HepG2 (cell line): Measurements from ENCODE around the gene MRPS14. TPM values are rescaled to one million over a fixed set of nuclear protein-coding genes. Genes with fewer than 3 reads are reported as not detected.

Experiments
- AGO2 ChIP-seq: fragments of 200-400 bp; formaldehyde crosslinking; optimal IDR thresholded peaks from 2 replicates; pipeline ENCODE3; 2017; ENCODE audit warnings: mild to moderate bottlenecking, low read depth, low read length, moderate library complexity
- ARID2 ChIP-seq: sonication (generic); formaldehyde crosslinking; IDR thresholded peaks from 2 replicates; pipeline ENCODE4 v1.8.1; 2022; ENCODE audit warnings: mild to moderate bottlenecking, missing genetic modification reagents, borderline replicate concordance
- CCAR2 ChIP-seq: fragments of 200-400 bp; formaldehyde crosslinking; optimal IDR thresholded peaks from 2 replicates; pipeline ENCODE3; 2018; ENCODE audit warnings: low read depth, mild to moderate bottlenecking, low read length, moderate library complexity
- CEBPG ChIP-seq: IDR thresholded peaks from 2 replicates; pipeline ENCODE4 v1.6.1; 2016
- DNMT3B ChIP-seq: conservative IDR thresholded peaks from 2 replicates; pipeline ENCODE4 v1.6.1; 2016; ENCODE audit warnings: missing biosample characterization, control low read depth
- HDAC1 ChIP-seq: sonication (generic); formaldehyde crosslinking; IDR thresholded peaks from 2 replicates; pipeline ENCODE4 v1.5.1; 2020; ENCODE audit warnings: mild to moderate bottlenecking, missing genetic modification reagents
- IKZF5 ChIP-seq: IDR thresholded peaks from 2 replicates; pipeline ENCODE4 v1.6.1; 2018; ENCODE audit warnings: missing genetic modification reagents, mild to moderate bottlenecking, missing compliant biosample characterization
- KAT2B ChIP-seq: fragments of 150-350 bp; IDR thresholded peaks from 2 replicates; pipeline ENCODE4 v1.6.1; 2014; ENCODE audit warnings: low read depth, low read length, borderline replicate concordance
- KDM2A ChIP-seq: sonication (generic); formaldehyde crosslinking; IDR thresholded peaks from 2 replicates; pipeline ENCODE4 v1.4.0; 2020; ENCODE audit warnings: low read depth, missing genetic modification reagents, borderline replicate concordance
- KLF11 ChIP-seq: IDR thresholded peaks from 2 replicates; pipeline ENCODE4 v1.6.1; 2016; ENCODE audit warnings: missing compliant biosample characterization
- MTA3 ChIP-seq: sonication (generic); formaldehyde crosslinking; IDR thresholded peaks from 2 replicates; pipeline ENCODE4 v1.4.0; 2020; ENCODE audit warnings: missing genetic modification reagents
- NFE2 ChIP-seq: sonication (generic); formaldehyde crosslinking; IDR thresholded peaks from 2 replicates; pipeline ENCODE4 v1.4.0; 2020; ENCODE audit warnings: missing genetic modification reagents
- NFKB2 ChIP-seq: sonication (generic); formaldehyde crosslinking; IDR thresholded peaks from 2 replicates; pipeline ENCODE4 v1.4.0; 2020; ENCODE audit warnings: missing genetic modification reagents, borderline replicate concordance
- PAX8 ChIP-seq: sonication (generic); formaldehyde crosslinking; IDR thresholded peaks from 2 replicates; pipeline ENCODE4 v1.8.0; 2022; ENCODE audit warnings: mild to moderate bottlenecking, missing genetic modification reagents, borderline replicate concordance
- PITX1 ChIP-seq: sonication (generic); formaldehyde crosslinking; IDR thresholded peaks from 2 replicates; pipeline ENCODE4 v1.5.1; 2020; ENCODE audit warnings: mild to moderate bottlenecking, missing genetic modification reagents
- RBAK ChIP-seq: sonication (generic); formaldehyde crosslinking; IDR thresholded peaks from 2 replicates; pipeline ENCODE4 v1.5.1; 2020; ENCODE audit warnings: mild to moderate bottlenecking, missing genetic modification reagents
- RBM39 ChIP-seq: fragments of 200-400 bp; formaldehyde crosslinking; IDR thresholded peaks from one replicate; pipeline ENCODE4 v1.6.1; 2018; ENCODE audit warnings: antibody characterized with exemption, mild to moderate bottlenecking, low read depth, low read length; ENCODE audit not compliant: poor library complexity, severe bottlenecking
- SNAI1 ChIP-seq: sonication (generic); formaldehyde crosslinking; IDR thresholded peaks from 2 replicates; pipeline ENCODE4 v1.5.0; 2020; ENCODE audit warnings: mild to moderate bottlenecking, missing genetic modification reagents, borderline replicate concordance
- SP4 ChIP-seq: sonication (generic); formaldehyde crosslinking; IDR thresholded peaks from 2 replicates; pipeline ENCODE4 v1.8.1; 2023; ENCODE audit warnings: mild to moderate bottlenecking, missing genetic modification reagents
- STAT5B ChIP-seq: sonication (generic); formaldehyde crosslinking; IDR thresholded peaks from 2 replicates; pipeline ENCODE4 v1.4.0; 2020; ENCODE audit warnings: missing genetic modification reagents
- ZFP91 ChIP-seq: sonication (generic); formaldehyde crosslinking; IDR thresholded peaks from 2 replicates; pipeline ENCODE4 v1.9.0; 2022; ENCODE audit warnings: missing genetic modification reagents, mild to moderate bottlenecking, borderline replicate concordance
- ZMYM2 ChIP-seq: sonication (generic); formaldehyde crosslinking; IDR thresholded peaks from 2 replicates; pipeline ENCODE4 v1.8.0; 2022; ENCODE audit warnings: mild to moderate bottlenecking, missing genetic modification reagents
- ZNF207 ChIP-seq: fragments of 450-650 bp; IDR thresholded peaks from 2 replicates; pipeline ENCODE4 v1.6.1; 2016; ENCODE audit warnings: antibody characterized with exemption, borderline replicate concordance
- ZNF557 ChIP-seq: sonication (generic); formaldehyde crosslinking; IDR thresholded peaks from 2 replicates; pipeline ENCODE4 v1.4.0; 2020; ENCODE audit warnings: missing genetic modification reagents
- ZNF574 ChIP-seq: sonication (generic); formaldehyde crosslinking; IDR thresholded peaks from 2 replicates; pipeline ENCODE4 v1.4.0; 2020; ENCODE audit warnings: missing genetic modification reagents
- ZNF780A ChIP-seq: sonication (generic); formaldehyde crosslinking; IDR thresholded peaks from 2 replicates; pipeline ENCODE4 v1.8.0; 2022; ENCODE audit warnings: mild to moderate bottlenecking, missing genetic modification reagents, moderate library complexity
- ZNF790 ChIP-seq: sonication (generic); formaldehyde crosslinking; IDR thresholded peaks from 2 replicates; pipeline ENCODE4 v1.8.0; 2022; ENCODE audit warnings: missing genetic modification reagents, mild to moderate bottlenecking, borderline replicate concordance
- polyA plus RNA-seq, 8 experiments: library from polyadenylated mRNA; depleted of rRNA in 3 of 8; stranded (reverse) in 7 of 8; unstranded in 1 of 8; fragments of >200 nt; fragmentation: Illumina TruSeq in 4 of 8; extraction: Trizol in 4 of 8; gene quantifications; 2 replicates each; pipeline versions ENCODE4 v1.2.1 to v1.2.3, GENCODE V29; 2011 to 2016; ENCODE audit warnings: low read depth in 4 of 8, missing spikeins in 1 of 8, mixed read lengths in 1 of 8; ENCODE audit not compliant: insufficient read depth in 1 of 8
- total RNA-seq, 5 experiments: library from RNA; depleted of rRNA; stranded (reverse); fragments of >200 nt; fragmentation: Illumina TruSeq; extraction: Trizol; gene quantifications; 2 replicates each; pipeline ENCODE4 v1.2.3, GENCODE V29; 2016; ENCODE audit warnings: low read depth in 1 of 5

MRPS14 gene
- total and polyA plus RNA-seq, 2 of the 13 experiments (the other 11 are each of a cell fraction or from before 2014, with no cell fraction given) = 36.6 to 43.2 TPM

GRCh38 chr1:174999216-174999935 is 23.8 kb downstream of the MRPS14 start (continued):
- TF ChIP-seq IKZF5 = peak; percentile 83
- TF ChIP-seq KAT2B = no peak
- no peak for TF ChIP-seq SNAI1
- TF ChIP-seq KLF11 (CRISPR knock-in tag) = no peak; the same call in 1 of the 2 replicates
- TF ChIP-seq ARID2 (CRISPR knock-in tag) = no peak
- TF ChIP-seq HDAC1 (CRISPR knock-in tag) = peak; percentile 79
- TF ChIP-seq RBM39 = peak; percentile 36
- TF ChIP-seq ZNF207 = no peak
- TF ChIP-seq STAT5B = 0 out of 2 replicates have a peak, but pooled peaks have one; percentile 40
- no peak for TF ChIP-seq NFKB2 (CRISPR knock-in tag)
- 0 out of 2 replicates have a peak, but pooled peaks have one; percentile 1 for TF ChIP-seq DNMT3B (CRISPR knock-in tag)
- peak; percentile 99 for TF ChIP-seq ZNF574 (CRISPR knock-in tag)
- no peak for TF ChIP-seq RBAK
- no peak for TF ChIP-seq ZNF557
- no peak for TF ChIP-seq AGO2
- TF ChIP-seq PITX1 (CRISPR knock-in tag) = peak; percentile 15; the same call in 1 of the 2 replicates
- TF ChIP-seq MTA3 (CRISPR knock-in tag) = no peak
- no peak; the same call in 1 of the 2 replicates for TF ChIP-seq ZNF780A (CRISPR knock-in tag)
- TF ChIP-seq PAX8 (CRISPR knock-in tag) = no peak; the same call in 1 of the 2 replicates
- no peak for TF ChIP-seq NFE2 (CRISPR knock-in tag)
- peak; percentile 74; the same call in 1 of the 2 replicates for TF ChIP-seq ZFP91
- no peak; the same call in none of the 2 replicates for TF ChIP-seq SP4 (CRISPR knock-in tag)
- peak; percentile 82 for TF ChIP-seq KDM2A (CRISPR knock-in tag)
- TF ChIP-seq CCAR2 = no peak
- no peak for TF ChIP-seq ZNF790 (CRISPR knock-in tag)
- peak; percentile 27 for TF ChIP-seq CEBPG (CRISPR knock-in tag)
- TF ChIP-seq ZMYM2 = no peak
